ENCODE data around the gene AP3B1. TPM values are rescaled to one million over a fixed set of nuclear protein-coding genes. Genes with fewer than 3 reads are reported as not detected.
A peak's percentile ranks its signal among the peaks of the same experiment; 100 is the strongest.

Gene AP3B1, protein sequence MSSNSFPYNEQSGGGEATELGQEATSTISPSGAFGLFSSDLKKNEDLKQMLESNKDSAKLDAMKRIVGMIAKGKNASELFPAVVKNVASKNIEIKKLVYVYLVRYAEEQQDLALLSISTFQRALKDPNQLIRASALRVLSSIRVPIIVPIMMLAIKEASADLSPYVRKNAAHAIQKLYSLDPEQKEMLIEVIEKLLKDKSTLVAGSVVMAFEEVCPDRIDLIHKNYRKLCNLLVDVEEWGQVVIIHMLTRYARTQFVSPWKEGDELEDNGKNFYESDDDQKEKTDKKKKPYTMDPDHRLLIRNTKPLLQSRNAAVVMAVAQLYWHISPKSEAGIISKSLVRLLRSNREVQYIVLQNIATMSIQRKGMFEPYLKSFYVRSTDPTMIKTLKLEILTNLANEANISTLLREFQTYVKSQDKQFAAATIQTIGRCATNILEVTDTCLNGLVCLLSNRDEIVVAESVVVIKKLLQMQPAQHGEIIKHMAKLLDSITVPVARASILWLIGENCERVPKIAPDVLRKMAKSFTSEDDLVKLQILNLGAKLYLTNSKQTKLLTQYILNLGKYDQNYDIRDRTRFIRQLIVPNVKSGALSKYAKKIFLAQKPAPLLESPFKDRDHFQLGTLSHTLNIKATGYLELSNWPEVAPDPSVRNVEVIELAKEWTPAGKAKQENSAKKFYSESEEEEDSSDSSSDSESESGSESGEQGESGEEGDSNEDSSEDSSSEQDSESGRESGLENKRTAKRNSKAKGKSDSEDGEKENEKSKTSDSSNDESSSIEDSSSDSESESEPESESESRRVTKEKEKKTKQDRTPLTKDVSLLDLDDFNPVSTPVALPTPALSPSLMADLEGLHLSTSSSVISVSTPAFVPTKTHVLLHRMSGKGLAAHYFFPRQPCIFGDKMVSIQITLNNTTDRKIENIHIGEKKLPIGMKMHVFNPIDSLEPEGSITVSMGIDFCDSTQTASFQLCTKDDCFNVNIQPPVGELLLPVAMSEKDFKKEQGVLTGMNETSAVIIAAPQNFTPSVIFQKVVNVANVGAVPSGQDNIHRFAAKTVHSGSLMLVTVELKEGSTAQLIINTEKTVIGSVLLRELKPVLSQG
- 14.3 TPM for total RNA-seq (ENCODE audit: unreplicated experiment)
- long read RNA-seq, full-length matches to known transcripts, result 1 of 5 reads
- long read RNA-seq, partial matches to known transcripts, result 4 of 5 reads
- long read RNA-seq, other reads (novel, unspliced or antisense), result 0 of 5 reads

DNA sequence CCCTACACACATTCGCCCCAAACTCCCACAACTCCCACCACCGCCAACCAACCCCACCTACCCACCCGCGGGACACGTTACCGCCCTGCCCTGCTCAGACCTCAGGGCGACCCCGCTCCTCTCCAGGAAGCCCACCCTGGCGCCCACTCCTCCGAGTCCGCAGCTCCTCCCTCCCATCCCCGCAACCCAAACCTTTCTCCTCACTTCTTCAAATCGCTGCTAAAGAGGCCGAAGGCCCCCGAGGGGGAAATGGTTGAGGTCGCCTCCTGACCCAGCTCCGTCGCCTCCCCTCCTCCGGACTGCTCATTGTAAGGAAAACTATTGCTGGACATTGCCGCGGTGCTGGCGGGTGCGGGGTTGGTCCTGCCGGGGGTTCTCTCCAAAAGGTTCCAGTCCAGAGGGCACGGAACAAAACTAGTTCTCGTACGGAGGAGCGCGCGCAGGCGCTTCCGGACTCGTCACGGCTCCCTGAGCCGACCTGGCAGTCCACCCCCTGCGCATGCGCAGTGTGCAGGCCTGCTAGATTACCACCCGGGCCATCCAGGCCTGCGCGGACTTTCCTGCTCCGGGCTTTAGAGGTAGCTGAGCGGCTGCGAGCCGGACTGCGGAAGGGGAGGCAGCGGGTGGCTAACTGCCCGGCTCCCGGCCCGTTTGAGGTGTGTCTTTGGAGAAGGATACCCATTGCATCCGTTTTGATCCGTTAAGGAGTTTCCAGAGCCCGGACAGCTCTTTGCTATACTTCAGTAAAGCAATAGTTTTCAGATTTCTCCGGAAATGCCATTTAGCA is at the start of gene AP3B1:
Gene AP3B1 (minus strand): TSS at position 451 of the 787 bp plus-strand sequence. CDS start 119 bp downstream, at position 332.
- TF ChIP-seq, protein P1, sequence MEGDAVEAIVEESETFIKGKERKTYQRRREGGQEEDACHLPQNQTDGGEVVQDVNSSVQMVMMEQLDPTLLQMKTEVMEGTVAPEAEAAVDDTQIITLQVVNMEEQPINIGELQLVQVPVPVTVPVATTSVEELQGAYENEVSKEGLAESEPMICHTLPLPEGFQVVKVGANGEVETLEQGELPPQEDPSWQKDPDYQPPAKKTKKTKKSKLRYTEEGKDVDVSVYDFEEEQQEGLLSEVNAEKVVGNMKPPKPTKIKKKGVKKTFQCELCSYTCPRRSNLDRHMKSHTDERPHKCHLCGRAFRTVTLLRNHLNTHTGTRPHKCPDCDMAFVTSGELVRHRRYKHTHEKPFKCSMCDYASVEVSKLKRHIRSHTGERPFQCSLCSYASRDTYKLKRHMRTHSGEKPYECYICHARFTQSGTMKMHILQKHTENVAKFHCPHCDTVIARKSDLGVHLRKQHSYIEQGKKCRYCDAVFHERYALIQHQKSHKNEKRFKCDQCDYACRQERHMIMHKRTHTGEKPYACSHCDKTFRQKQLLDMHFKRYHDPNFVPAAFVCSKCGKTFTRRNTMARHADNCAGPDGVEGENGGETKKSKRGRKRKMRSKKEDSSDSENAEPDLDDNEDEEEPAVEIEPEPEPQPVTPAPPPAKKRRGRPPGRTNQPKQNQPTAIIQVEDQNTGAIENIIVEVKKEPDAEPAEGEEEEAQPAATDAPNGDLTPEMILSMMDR (IDR thresholded peaks at IDR 0.05; ENCODE audit: partially characterized antibody, unreplicated experiment), result no peak
- Mint-ChIP-seq H3K4me1 (ENCODE audit: low read depth, unreplicated experiment) (peaks cover 3% of the 10 kb centered on the region), H3K4me3 (ENCODE audit: unreplicated experiment) (peak within 1 kb of the TSS; percentile 86), H3K9me3 (ENCODE audit: unreplicated experiment) (no peaks in the 10 kb centered on the region), H3K36me3 (ENCODE audit: unreplicated experiment) (no peaks in the 10 kb centered on the region), H3K27ac (ENCODE audit: unreplicated experiment) (peak within 1 kb of the TSS; percentile 65), H3K27me3 (ENCODE audit: unreplicated experiment) (peaks cover 2% of the 10 kb centered on the region)
- DNase-seq, result peak; percentile 99

DNA sequence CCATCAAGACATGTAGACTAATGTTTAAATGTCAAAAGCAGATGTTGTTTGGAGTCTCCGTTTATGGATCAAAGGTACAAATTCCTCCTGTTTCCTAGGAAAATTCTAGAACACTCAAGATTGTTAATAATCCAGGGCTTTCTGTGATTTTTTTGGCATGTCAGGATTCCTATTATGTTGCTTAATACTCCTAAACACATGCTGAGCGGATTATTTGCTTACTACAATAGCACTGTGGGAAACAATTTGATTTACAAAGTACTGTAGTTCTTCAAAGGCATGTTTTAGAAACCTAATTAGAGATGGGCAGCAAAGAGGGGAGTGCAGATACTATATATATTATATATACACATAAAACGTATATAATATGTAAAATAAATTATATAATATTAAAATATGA is 46.9 kb upstream of the AP3B1 start:
- H3K27me3 Mint-ChIP-seq (ENCODE audit: unreplicated experiment), result no peaks in the 10 kb centered on the region
- H3K4me3 Mint-ChIP-seq (ENCODE audit: unreplicated experiment), result no peak overlapping the region
- TF ChIP-seq, protein P1 (IDR thresholded peaks at IDR 0.05; ENCODE audit: partially characterized antibody, unreplicated experiment), result no peak
- H3K36me3 Mint-ChIP-seq (ENCODE audit: unreplicated experiment), result peaks cover 13% of the 10 kb centered on the region
- DNase-seq, result no peak
- no peaks in the 10 kb centered on the region for H3K4me1 Mint-ChIP-seq (ENCODE audit: low read depth, unreplicated experiment)
- H3K9me3 Mint-ChIP-seq (ENCODE audit: unreplicated experiment), result peaks cover 1% of the 10 kb centered on the region
- H3K27ac Mint-ChIP-seq (ENCODE audit: unreplicated experiment), result no peak overlapping the region

DNA sequence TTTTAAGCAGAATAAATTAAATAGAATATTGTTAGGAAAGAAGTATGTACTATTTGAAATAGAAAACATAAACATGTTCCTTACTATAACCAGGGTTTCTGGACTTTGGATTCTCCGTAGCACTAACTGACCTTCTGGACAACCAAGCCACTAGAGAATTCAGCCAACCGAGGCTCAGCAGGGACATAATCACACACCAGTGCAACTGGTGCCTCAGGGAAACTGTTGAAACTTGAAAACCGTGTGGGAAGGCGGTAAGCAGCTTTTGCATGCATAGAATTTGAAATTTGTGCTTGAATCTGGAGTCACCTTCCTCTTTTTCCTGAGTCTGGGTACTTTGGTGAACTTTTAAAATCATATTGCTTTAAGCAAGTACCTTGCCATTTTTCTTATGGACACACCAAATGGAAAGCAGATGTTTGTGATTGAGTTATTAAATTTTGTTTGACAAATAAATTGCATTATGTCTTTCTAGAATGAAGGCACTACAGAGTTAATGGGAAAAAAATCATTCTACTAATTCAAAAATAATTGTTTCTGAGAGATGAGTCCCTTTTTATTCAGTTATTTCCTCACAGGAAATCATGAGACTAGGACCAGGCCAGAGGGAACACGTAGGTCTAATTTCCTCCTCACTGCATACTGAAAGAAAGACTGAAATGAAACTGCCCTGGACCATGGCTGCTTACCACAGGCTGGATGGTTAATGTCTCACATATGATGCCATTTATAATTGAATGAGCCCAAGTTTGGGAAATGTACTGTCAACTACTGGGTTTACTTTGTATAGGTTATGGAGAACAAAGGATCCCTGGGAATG is 45.3 kb upstream of the AP3B1 start:
- DNase-seq, result no peak
- peaks cover 1% of the 10 kb centered on the region for H3K9me3 Mint-ChIP-seq (ENCODE audit: unreplicated experiment)
- H3K4me1 Mint-ChIP-seq (ENCODE audit: low read depth, unreplicated experiment), result no peaks in the 10 kb centered on the region
- no peaks in the 10 kb centered on the region for H3K27me3 Mint-ChIP-seq (ENCODE audit: unreplicated experiment)
- H3K36me3 Mint-ChIP-seq (ENCODE audit: unreplicated experiment), result peaks cover 17% of the 10 kb centered on the region
- H3K27ac Mint-ChIP-seq (ENCODE audit: unreplicated experiment), result no peak overlapping the region
- no peak overlapping the region for H3K4me3 Mint-ChIP-seq (ENCODE audit: unreplicated experiment)
- TF ChIP-seq, protein P1 (IDR thresholded peaks at IDR 0.05; ENCODE audit: partially characterized antibody, unreplicated experiment), result no peak

DNA sequence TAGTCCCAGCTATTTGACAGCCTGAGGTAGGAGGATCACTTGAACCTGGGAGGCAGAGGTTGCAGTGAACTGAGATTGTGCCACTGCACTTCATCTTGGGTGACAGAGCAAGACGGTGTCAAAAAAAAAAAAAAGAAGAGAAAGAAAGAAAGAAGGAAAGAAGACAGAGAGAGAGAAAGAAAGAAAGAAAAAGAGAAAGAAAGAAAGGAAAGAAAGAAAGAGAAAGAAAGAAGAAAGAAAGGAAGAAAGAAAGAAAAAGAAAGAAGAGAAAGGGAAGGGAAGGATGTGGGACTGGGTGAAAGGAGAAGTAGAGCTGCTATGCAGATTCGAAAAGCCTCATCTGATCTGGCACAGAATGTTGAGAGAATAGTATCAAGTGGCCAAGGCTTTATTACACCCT is 42.2 kb upstream of the AP3B1 start:
- Mint-ChIP-seq H3K4me1 (ENCODE audit: low read depth, unreplicated experiment) (no peaks in the 10 kb centered on the region), H3K36me3 (ENCODE audit: unreplicated experiment) (peaks cover 17% of the 10 kb centered on the region), H3K9me3 (ENCODE audit: unreplicated experiment) (peaks cover 1% of the 10 kb centered on the region), H3K27ac (ENCODE audit: unreplicated experiment) (no peak overlapping the region), H3K27me3 (ENCODE audit: unreplicated experiment) (no peaks in the 10 kb centered on the region), H3K4me3 (ENCODE audit: unreplicated experiment) (no peak overlapping the region)
- DNase-seq, result no peak
- TF ChIP-seq, protein P1 (IDR thresholded peaks at IDR 0.05; ENCODE audit: partially characterized antibody, unreplicated experiment), result no peak

All from glutamatergic neuron (in vitro differentiated cells).